HepG2 (cell line): ENCODE data around the gene GSTP1.

ENCODE experiments used
- CREB1 ChIP-seq, 2 experiments: fragments of 450-650 bp in 1 of 2; IDR thresholded peaks; 2 replicates each; pipeline ENCODE4 v1.6.1; 2016 to 2017; ENCODE audit warnings: control low read depth in 1 of 2, mild to moderate bottlenecking in 1 of 2, missing compliant biosample characterization in 1 of 2, missing genetic modification characterization in 1 of 2
- ZNF607 ChIP-seq: sonication (generic); formaldehyde crosslinking; IDR thresholded peaks from 2 replicates; pipeline ENCODE4 v1.5.1; 2020; ENCODE audit warnings: missing genetic modification reagents, mild to moderate bottlenecking, borderline replicate concordance

GRCh38 chr11:67577951-67578350, 5.7 kb upstream of the GSTP1 start:
- TF ChIP-seq ZNF607 = no peak
- TF ChIP-seq CREB1 (IDR thresholded peaks at IDR 0.05) = no peak
- no peak for TF ChIP-seq CREB1 (CRISPR knock-in tag; IDR thresholded peaks at IDR 0.05)
